Suppressor macrophage treated with lipopolysaccharide for 1 hour (primary cell): ENCODE measurements around the gene DPPA2.
"Not testable (repeated sequence)": the region's sequence is repeated elsewhere in the genome, so short reads cannot be mapped to it uniquely, and the experiment has no call there.

ENCODE experiments used
- DNase-seq, 3 donors: peaks; one replicate each; pipeline ENCODE4 v3.0.0-alpha.2; 2020 to 2022

The DPPA2 gene

GRCh38 chr3:109316162-109316730, at the start of gene DPPA2:
Gene DPPA2 (minus strand): TSS chr3:109316517. CDS start chr3:109314542, 1,975 bp downstream.
- DNase-seq: no peak

GRCh38 chr3:109364088-109364487, 47.8 kb upstream of the DPPA2 start:
- no peak for DNase-seq

GRCh38 chr3:109363634-109364033, 47.3 kb upstream of the DPPA2 start:
- no peak for DNase-seq

GRCh38 chr3:109362823-109363222, 46.5 kb upstream of the DPPA2 start:
- DNase-seq: no peak

GRCh38 chr3:109358809-109359208, 42.5 kb upstream of the DPPA2 start:
- not testable (repeated sequence) for DNase-seq

GRCh38 chr3:109356442-109357155, 40.3 kb upstream of the DPPA2 start:
- no peak for DNase-seq

GRCh38 chr3:109355625-109356441, 39.5 kb upstream of the DPPA2 start:
- DNase-seq: no peak

GRCh38 chr3:109353057-109353456, 36.7 kb upstream of the DPPA2 start:
- DNase-seq: no peak

- no peak for DNase-seq
These were observed 34.9 kb upstream of the DPPA2 start for GRCh38 chr3:109351231-109351630.

- DNase-seq: no peak
These were observed 30.5 kb upstream of the DPPA2 start for GRCh38 chr3:109346770-109347295.

GRCh38 chr3:109346099-109346498, 29.8 kb upstream of the DPPA2 start:
- DNase-seq: no peak

GRCh38 chr3:109339714-109340648, 23.7 kb upstream of the DPPA2 start:
- DNase-seq: no peak

- DNase-seq: no peak
These were observed 22.9 kb upstream of the DPPA2 start for GRCh38 chr3:109339197-109339596.

GRCh38 chr3:109338322-109338721, 22.0 kb upstream of the DPPA2 start:
- no peak for DNase-seq

- DNase-seq: no peak
These were observed 21.1 kb upstream of the DPPA2 start, which contains the start of gene DPPA4 for GRCh38 chr3:109337393-109337792. Gene DPPA4 (minus strand): TSS chr3:109337546. CDS start chr3:109337517, 29 bp downstream.

- DNase-seq: peak; percentile 40 to 55 (median 43)
These were observed 20.1 kb upstream of the DPPA2 start for GRCh38 chr3:109336291-109336861.

- DNase-seq: no peak
These were observed 18.3 kb upstream of the DPPA2 start for GRCh38 chr3:109334572-109334971.

GRCh38 chr3:109331692-109332091, 15.4 kb upstream of the DPPA2 start:
- no peak for DNase-seq

GRCh38 chr3:109330405-109330804, 14.1 kb upstream of the DPPA2 start:
- DNase-seq: no peak

GRCh38 chr3:109328202-109328601, 11.9 kb upstream of the DPPA2 start:
- DNase-seq: no peak

- no peak for DNase-seq
These were observed 9.3 kb upstream of the DPPA2 start for GRCh38 chr3:109325657-109326056.

GRCh38 chr3:109325109-109325508, 8.8 kb upstream of the DPPA2 start:
- DNase-seq: no peak
